Measurements from ENCODE around the gene MCU. TPM values are rescaled to one million over a fixed set of nuclear protein-coding genes. Genes with fewer than 3 reads are reported as not detected.

Gene MCU
- total RNA-seq, 4 donors from 2014 or later, result 14.9 to 20.6 (median 19.5) TPM

DNA sequence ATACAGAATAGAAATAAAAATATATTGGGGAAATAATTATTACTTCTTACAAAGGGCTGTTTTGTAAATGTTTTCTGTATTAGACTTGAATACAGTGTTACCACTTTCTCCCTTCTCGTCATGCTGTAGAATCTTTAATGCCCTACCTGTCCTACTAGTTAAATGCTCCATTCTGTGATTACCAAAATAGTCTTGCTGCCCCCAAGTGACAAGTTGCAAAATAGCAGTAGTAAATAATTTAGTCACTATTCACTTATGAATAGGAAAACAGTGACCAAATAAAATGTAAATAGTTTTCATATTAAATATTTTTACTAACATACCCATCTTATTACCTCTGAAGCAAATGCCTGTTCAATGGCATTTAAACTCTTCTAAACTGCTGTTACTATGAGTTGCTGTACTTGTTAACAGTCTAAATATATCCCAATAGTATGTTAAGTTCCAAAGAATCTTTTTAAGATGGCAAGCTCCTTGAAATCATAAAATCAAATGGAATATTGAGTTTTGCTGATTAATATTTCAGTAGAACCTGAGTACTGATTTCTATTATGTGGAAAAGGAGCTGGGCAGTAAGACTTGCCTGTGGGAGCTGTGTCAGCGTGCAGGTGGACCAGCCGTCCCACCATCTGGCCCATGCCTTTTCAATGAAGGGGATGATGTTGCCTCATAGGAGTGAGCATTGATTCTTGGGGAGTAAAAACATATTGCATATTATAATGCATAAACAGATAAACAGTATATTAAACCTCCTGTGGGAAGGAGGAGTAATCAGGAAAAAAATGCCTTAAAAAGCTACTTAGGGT lies 183.5 kb downstream of the MCU start:
- intact Hi-C loops (cut with DNase I), result no loop called here
- Histone ChIP-seq H3K36me3 (peaks cover 0 to 14% (median 13%) of the 10 kb centered on the region in 4 donors), H3K27me3 (no peaks in the 10 kb centered on the region), H3K4me3 (no peak overlapping the region), H3K27ac (replicated peaks in 1 of 4) (no peak overlapping the region), H3K4me1 (no peaks in the 10 kb centered on the region), H3K9me3 (no peaks in the 10 kb centered on the region)
- DNase-seq (ENCODE audit: extremely low spot score), result no peak
- WGBS, result 73% methylated on average over 3 of the region's 3 CpGs
- TF ChIP-seq EP300 (IDR thresholded peaks at IDR 0.05), result no peak
- TF ChIP-seq, protein P1, sequence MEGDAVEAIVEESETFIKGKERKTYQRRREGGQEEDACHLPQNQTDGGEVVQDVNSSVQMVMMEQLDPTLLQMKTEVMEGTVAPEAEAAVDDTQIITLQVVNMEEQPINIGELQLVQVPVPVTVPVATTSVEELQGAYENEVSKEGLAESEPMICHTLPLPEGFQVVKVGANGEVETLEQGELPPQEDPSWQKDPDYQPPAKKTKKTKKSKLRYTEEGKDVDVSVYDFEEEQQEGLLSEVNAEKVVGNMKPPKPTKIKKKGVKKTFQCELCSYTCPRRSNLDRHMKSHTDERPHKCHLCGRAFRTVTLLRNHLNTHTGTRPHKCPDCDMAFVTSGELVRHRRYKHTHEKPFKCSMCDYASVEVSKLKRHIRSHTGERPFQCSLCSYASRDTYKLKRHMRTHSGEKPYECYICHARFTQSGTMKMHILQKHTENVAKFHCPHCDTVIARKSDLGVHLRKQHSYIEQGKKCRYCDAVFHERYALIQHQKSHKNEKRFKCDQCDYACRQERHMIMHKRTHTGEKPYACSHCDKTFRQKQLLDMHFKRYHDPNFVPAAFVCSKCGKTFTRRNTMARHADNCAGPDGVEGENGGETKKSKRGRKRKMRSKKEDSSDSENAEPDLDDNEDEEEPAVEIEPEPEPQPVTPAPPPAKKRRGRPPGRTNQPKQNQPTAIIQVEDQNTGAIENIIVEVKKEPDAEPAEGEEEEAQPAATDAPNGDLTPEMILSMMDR (IDR thresholded peaks at IDR 0.05), result peak in 2 of 3 experiments; percentile 37 to 39

DNA sequence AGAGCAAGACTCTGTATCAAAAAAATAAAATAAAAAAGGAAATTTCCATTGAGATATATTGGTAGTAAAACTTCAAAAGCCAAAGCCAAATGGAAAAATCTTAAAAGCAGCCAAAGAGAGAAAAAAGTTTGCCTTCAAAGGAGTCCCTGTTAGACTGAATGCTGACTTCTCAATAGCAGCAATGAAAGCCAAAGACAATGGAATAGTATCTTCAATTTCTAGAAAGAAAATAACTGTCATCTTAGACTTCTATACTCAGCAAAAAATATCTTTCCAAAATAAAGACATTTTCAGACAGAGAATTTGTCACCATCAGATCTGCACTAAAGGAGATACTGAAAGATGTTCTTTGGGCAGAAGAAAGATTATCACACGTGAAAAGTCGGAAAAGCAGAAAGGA lies 187.3 kb downstream of the MCU start:
- no peak overlapping the region for H3K4me3 ChIP-seq
- WGBS, result 96% methylated on average over 2 of the region's 2 CpGs
- no peaks in the 10 kb centered on the region for H3K9me3 ChIP-seq
- no peak for DNase-seq (ENCODE audit: extremely low spot score)
- no peak overlapping the region for H3K27ac ChIP-seq (replicated peaks in 1 of 4)
- H3K4me1 ChIP-seq, result no peaks in the 10 kb centered on the region
- TF ChIP-seq POLR2A (IDR thresholded peaks at IDR 0.05; ENCODE audit: low read depth) (no peak), EP300 (IDR thresholded peaks at IDR 0.05) (no peak), POLR2AphosphoS5 (IDR thresholded peaks at IDR 0.05) (no peak)
- TF ChIP-seq, protein P1 (IDR thresholded peaks at IDR 0.05), result no peak
- H3K36me3 ChIP-seq, result peaks cover 0 to 2% (median 0%) of the 10 kb centered on the region in 4 donors
- intact Hi-C loops (cut with DNase I), result no loop called here
- H3K27me3 ChIP-seq, result no peaks in the 10 kb centered on the region

DNA sequence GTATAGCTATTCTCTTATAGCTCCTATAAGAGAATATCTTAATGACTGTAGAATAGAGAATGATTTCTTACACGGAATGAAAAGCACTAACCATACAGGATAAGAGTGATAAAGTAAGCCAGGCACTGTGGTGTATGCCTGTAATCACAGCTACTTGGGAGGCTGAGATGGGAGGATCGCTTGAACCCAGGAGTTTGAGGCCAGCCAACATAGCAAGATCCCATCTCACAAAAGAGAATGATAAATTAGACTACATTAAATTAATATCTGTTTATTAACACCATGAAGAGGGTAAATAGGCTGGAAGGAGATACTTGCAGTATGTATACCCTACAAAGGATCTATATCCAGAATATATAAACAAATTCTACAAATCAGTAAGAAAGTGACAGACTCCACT lies 189.3 kb downstream of the MCU start:
- 89% methylated on average over 2 of the region's 2 CpGs for WGBS
- Histone ChIP-seq H3K9me3 (no peaks in the 10 kb centered on the region), H3K27ac (replicated peaks in 1 of 4) (no peak overlapping the region), H3K27me3 (no peaks in the 10 kb centered on the region), H3K4me3 (no peak overlapping the region), H3K36me3 (peaks cover 0 to 16% (median 14%) of the 10 kb centered on the region in 4 donors), H3K4me1 (no peaks in the 10 kb centered on the region)
- TF ChIP-seq, protein P1 (IDR thresholded peaks at IDR 0.05), result no peak
- no peak for TF ChIP-seq POLR2A (IDR thresholded peaks at IDR 0.05; ENCODE audit: low read depth)
- no peak for TF ChIP-seq POLR2AphosphoS5 (IDR thresholded peaks at IDR 0.05)
- no peak for TF ChIP-seq EP300 (IDR thresholded peaks at IDR 0.05)
- intact Hi-C loops (cut with DNase I), result no loop called here
- DNase-seq (ENCODE audit: extremely low spot score), result no peak

DNA sequence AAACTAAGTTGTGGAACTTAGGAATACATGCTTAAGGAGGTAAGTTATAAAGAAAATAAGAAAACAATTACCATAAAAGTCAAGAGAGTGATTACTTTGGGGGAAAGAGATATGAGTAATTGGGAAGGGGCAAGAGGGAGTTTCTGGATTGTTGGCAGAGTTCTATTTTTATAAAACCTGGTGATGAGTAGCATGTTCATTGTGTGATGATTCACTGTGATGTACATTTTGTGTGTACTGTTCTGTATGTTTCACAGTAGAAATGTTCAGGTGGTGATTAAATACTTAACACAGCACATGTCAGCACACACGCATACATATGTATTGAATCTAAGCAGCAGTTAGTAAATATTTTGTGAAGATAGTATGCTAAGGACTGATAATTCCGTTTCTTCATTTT lies 191.9 kb downstream of the MCU start:
- Histone ChIP-seq H3K27me3 (no peaks in the 10 kb centered on the region), H3K36me3 (peaks cover 0 to 33% (median 17%) of the 10 kb centered on the region in 4 donors), H3K9me3 (no peaks in the 10 kb centered on the region), H3K27ac (replicated peaks in 1 of 4) (no peak overlapping the region), H3K4me1 (peaks cover 0 to 3% (median 0%) of the 10 kb centered on the region in 4 donors), H3K4me3 (no peak overlapping the region)
- intact Hi-C loops (cut with DNase I), result no loop called here
- no peak for DNase-seq (ENCODE audit: extremely low spot score)
- TF ChIP-seq POLR2A (IDR thresholded peaks at IDR 0.05; ENCODE audit: low read depth) (no peak), POLR2AphosphoS5 (IDR thresholded peaks at IDR 0.05) (no peak), EP300 (IDR thresholded peaks at IDR 0.05) (no peak)
- TF ChIP-seq, protein P1 (IDR thresholded peaks at IDR 0.05), result no peak
- 86% methylated on average over 2 of the region's 2 CpGs for WGBS
